GM18508 (cell line): ENCODE measurements around the gene LUZP2.

ENCODE experiments used
- ATAC-seq: cut with Tn5 transposase; IDR thresholded peaks from one replicate; pipeline ENCODE4 v1.9.1; 2021; ENCODE audit warnings: moderate number of reproducible peaks; ENCODE audit not compliant: insufficient read depth, unreplicated experiment

LUZP2 gene

GRCh38 chr11:24625975-24626374 is 129.1 kb downstream of the LUZP2 start:
- ATAC-seq = no peak

- ATAC-seq = no peak
Measured at GRCh38 chr11:24628224-24628776, 131.4 kb downstream of the LUZP2 start.

GRCh38 chr11:24634606-24635160 is 137.8 kb downstream of the LUZP2 start:
- no peak for ATAC-seq

DNA sequence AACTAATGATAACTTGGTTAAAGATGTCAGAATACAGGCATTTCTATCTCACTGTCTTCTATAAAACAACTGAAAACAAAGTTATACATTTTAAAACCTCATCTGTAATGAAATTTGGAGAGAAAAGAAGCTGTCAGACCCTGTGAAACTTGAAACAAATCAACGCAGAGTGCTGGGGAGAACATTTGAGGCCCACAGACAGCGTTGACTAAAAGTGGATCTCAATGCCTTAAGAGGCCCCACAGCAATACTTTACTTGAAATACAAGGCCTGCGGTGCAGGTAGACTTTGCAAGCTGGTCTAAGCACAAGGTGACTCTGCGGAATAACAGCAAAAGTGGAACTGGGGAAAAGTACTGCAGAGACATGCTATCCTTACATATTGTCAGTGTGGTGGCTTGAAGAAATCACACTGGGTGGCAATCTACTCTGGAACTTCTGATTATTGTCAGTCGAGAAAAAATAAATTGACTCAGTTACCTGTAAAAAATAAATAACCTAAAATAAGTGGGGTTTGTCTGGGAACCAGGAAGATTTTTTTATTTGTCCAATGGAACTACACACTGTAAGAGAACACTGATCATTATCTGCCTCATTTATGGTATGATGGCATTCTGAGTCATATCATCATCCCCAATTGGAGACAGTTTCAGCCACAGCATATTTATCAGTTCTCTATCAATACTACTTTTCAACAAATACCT is 138.9 kb downstream of the LUZP2 start:
- peak; percentile 56 for ATAC-seq

DNA sequence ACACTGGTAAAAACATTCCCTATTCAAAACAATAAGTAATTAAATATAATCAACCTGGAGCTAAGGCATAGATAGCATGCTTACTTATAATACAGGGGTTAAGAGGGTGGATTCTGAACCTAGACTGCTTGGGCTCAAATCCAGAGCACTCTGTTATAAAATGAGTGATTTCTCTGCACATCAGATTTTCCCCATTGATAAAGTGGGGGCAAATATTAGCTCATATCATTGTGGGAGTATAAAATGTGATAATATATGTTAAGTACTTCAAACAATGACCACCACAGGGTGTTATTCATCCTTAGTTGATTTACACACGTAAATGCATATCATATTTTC is 139.4 kb downstream of the LUZP2 start:
- no peak for ATAC-seq

DNA sequence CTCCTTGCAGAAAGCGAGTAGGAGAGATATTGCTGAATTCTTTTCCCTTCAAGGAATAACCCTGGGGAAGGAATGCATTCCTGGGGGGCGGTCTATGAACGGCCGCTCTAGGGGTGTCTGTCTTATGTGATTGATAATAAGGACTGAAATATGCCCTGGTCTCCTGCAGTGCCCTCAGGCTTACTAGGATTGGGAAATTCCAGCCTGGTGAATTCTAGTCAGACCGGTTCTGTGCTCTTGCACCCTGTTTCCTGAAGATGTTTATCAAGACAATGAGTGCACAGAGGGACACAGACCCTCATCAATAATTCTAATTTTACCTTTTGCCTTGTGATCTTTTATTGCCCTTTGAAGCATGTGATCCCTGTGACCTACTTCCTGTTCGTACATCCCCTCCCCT is 140.7 kb downstream of the LUZP2 start:
- no peak for ATAC-seq

DNA sequence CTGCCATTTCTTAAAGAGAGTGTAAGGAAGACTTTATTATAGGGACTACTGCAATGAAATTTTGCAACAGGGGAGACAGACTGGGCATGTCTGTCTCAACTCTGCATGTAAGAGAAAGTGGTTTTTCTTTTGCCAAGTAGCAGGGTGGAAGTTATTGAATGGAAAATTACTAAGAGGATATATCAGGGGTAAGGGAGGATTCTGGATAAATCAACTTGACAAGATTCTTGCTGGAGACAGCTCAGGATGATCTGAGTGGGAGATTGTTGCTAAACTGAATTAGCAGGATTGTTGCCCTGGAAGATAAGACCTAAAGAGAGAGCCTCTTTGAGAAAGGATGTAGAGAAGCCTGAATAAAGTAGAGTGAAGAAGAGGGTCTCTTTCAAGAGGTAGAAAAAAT is 145.8 kb downstream of the LUZP2 start:
- ATAC-seq = no peak

DNA sequence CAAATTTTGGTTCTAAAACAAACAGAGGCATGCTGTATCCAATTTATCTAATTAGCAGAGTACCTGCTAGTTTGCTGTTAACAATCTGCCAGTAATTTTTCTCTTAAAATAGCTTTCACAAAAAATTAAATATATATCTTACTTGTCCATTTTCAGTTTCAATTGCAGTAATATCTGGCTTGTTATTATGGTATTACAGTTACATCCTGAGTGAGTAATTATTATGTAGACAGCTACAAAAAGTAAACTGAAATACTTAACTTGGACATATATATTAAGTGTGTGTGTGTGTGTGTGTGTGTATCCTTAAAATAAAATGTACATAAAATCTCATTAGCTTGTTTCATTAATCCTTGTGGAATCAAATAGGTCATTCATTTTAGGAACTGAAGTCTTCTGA is 148.7 kb downstream of the LUZP2 start:
- peak; percentile 57 for ATAC-seq

DNA sequence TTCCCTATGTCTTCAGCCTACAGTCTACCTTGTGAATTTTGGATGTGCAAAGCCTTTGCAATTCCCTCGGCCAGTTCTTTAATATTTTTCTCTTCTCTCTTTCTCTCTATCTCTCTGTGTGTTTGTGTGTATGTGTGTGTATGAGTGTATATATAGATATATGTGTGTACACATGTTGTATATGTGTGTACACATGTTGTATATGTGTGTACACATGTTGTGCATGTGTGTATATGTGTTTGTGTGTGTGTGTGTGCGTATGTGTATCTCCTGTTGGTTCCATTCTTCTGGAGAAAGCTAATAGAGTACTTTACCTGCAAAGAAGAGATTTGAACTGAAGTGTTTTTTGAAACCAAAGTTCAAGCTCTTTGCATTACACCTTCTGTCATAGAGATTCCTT is 155.0 kb downstream of the LUZP2 start:
- no peak for ATAC-seq

DNA sequence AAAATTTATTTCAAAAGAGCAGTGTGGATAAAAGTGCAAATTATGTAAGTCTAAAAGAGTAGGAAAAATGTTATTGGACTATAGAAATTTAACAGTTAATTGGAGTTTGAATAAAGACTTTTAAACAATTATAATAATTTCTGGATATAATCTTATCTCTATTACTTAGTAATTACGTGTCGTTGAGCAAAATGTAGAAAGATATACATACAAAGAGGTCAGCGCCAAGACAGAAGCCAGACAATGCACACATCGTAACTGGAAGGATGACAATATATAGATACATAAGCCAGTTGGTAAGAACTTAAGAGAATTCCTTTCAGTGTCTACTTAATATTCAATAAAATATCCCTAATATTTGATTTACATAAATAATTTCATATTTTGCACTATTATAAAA is 157.0 kb downstream of the LUZP2 start:
- ATAC-seq = no peak

- no peak for ATAC-seq
Measured at GRCh38 chr11:24661331-24661730, 164.5 kb downstream of the LUZP2 start.

GRCh38 chr11:24664399-24664798 is 167.5 kb downstream of the LUZP2 start:
- ATAC-seq = no peak

DNA sequence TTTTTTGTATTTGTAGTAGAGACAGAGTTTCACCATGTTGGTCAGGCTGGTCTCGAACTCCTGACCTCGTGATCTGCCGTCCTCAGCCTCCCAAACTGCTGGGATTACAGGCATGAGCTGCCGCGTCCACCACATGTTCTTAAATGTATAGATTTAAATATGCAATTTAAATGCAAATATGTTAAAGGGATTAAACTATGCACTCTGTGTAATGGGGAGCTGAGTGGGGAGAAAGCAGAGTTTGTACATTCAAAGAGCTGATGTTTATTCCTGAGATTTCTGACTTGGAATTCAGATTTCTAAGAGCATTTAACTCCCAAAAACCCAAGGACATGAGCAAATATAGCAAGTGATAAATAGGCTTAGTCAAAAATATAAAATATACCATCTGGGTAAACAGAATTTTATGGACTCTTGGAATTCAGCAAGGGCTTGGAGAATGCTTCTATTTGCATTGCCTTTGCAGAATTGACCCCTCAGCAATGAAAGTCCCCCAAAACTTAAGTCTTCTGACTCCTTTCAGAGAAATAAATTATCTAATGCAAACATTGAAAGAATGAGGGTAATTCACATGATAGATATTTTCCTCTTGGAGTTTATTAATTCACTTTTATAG is 170.6 kb downstream of the LUZP2 start:
- no peak for ATAC-seq

GRCh38 chr11:24678703-24679348 is 182.0 kb downstream of the LUZP2 start:
- no peak for ATAC-seq

DNA sequence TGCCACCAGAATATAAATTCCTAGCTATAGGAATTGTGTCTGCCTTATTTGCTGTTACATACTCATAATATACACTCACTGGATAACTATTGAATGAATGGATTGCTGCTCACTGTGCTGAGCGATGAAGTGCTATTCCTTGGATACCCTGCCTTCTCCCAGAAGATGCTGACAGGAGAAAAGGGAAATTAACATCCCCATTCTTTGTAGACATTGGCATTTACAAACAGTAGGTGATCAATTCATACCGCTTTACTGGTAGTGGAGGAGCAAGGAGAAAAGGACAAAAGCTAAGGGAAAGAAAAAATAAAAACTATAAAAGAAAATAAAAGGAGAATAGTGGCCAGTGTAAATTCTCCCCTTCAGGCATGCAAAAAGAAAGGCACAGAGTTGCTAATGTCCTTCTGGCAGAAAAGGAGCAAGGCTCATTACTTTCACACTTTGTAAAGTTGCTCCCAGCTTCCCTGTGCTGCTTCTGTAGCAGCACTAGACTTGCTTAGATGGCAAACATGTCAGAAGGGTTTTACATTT is 183.0 kb downstream of the LUZP2 start:
- no peak for ATAC-seq

DNA sequence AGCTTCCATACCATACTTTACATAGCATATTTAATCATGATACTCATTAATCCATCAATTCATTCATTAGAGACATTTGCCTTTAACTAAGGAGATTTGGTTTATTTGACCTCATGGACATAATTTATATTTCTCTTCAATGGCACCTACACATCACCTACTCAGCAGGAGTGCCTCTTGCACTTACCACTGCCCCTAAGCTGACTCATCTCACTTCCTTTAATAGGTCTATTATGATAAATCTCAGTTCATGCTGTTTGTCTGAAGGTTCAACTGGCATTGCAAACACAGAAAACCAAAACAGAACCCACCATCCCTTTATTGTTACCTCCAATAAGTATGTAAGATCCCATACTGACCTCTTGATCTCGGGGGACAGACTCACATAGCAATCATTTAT is 186.7 kb downstream of the LUZP2 start:
- no peak for ATAC-seq

DNA sequence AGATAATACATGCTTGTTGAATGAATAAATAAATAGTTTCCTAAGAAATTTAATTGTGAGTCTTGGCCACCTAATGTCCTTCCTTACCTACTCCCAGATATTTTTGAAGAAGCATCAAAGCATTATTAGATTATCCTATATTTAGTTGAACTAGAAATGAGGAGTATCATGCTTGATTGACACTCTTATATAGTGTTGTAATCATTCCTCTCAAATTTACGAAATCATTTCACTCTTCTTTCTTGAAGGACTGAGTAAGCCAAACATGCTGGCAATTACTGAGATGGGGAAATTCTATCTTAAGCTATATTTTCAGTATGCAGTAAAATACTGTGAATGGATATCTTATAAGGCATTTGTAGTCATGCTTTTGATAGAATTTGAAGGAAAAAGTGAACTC is 189.0 kb downstream of the LUZP2 start:
- ATAC-seq = no peak

DNA sequence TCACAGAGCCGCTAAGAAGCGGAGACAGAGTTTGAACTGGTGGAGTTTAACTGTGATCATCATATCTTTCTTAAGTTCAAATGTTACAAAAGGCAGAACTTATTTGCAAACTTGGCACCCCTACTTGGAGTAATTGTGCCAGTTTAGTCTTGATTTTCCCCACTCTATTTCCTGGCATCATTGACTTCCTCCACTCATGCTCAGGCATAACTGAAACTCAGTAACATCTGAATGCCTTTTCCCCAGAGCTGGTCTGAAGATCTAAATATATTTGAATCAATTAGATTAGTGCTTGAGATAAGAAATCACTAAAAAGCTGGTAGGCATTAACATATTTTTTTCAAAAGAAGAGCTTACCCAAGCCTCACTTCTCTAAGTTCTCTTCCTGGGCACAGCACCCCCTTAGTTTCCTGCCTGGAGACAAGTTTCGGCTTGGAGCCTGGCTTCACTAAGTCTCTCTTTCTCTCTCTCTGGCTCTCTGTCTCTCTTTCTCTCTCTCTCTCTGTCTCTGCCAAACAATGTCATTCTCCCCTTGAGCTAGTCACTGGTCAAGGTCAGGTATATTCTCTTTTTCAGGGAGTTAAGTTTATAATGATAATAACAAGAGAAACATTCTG is 190.8 kb downstream of the LUZP2 start:
- ATAC-seq = no peak

DNA sequence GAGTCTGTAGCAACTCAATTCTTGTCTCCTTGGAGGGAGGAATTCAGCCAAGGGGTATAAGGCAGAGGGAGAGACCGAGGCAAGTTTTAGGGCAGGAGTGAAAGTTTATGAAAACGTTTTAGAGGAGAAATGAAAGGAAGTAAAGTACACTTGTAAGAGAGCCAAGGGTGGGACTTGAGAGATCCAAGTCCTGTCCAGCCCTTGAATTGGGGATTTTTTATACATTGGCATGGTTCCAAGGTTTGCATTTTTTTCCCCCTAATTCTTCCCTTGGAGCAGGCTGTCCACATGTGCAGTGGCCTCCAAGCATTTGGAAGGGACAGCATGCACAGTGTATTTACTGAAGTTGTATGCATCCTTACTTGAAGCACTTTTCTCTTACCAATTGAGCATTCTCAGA is 192.1 kb downstream of the LUZP2 start:
- no peak for ATAC-seq

GRCh38 chr11:24697522-24698111 is 200.8 kb downstream of the LUZP2 start:
- ATAC-seq = no peak
